Measurements from ENCODE around the gene ARHGAP6.
"Not testable (repeated sequence)": the region's sequence is repeated elsewhere in the genome, so short reads cannot be mapped to it uniquely, and the experiment has no call there.

ARHGAP6 gene

DNA sequence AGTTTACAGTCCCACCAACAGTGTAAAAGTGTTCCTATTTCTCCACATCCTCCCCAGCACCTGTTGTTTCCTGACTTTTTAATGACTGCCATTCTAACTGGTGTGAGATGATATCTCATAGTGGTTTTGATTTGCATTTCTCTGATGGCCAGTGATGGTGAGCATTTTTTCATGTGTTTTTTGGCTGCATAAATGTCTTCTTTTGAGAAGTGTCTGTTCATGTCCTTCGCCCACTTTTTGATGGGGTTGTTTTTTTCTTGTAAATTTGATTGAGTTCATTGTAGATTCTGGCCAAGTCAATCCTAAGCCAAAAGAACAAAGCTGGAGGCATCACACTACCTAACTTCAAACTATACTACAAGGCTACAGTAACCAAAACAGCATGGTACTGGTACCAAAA lies 146.5 kb downstream of the ARHGAP6 start:
- DNase-seq (ENCODE audit: low read depth), result not testable (repeated sequence)

DNA sequence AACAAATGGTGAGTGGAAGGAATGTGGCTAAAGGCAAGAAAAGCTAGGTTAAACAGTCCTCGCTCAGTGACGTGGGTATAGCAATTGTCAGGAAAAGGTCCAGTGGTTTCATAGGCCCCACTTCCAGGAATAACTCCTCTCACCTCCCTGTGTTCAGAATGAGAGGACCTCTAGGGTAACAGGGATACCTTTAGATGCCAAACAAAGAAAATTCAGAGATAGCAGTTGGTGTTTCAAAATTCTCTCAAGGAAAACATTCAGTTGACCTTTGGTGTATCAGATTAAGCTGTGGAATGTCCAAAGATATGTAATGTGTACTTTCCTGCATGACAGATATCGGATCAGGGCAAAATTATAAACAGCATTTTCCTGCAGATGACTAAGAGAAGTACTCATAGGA lies 155.9 kb downstream of the ARHGAP6 start:
- DNase-seq (ENCODE audit: low read depth), result no peak

DNA sequence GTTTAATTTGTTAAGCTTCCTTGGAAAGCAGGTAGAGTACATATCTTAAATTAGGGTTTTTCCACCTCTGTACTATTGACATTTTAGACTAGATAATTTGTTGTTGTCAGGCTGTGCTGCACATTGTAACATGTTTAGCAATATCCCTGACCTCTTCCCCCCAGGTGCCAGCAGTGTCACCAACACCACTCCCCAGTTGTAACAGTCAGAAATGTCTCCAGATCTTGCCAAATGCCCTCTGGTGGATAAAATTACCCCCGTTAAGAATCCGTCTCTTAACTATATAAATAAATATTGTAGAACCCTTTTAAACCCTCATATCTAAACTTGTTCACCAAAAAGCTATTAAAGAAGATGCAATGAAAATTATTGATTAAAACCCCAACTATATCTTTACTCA lies 161.5 kb downstream of the ARHGAP6 start:
- DNase-seq (ENCODE audit: low read depth), result no peak

DNA sequence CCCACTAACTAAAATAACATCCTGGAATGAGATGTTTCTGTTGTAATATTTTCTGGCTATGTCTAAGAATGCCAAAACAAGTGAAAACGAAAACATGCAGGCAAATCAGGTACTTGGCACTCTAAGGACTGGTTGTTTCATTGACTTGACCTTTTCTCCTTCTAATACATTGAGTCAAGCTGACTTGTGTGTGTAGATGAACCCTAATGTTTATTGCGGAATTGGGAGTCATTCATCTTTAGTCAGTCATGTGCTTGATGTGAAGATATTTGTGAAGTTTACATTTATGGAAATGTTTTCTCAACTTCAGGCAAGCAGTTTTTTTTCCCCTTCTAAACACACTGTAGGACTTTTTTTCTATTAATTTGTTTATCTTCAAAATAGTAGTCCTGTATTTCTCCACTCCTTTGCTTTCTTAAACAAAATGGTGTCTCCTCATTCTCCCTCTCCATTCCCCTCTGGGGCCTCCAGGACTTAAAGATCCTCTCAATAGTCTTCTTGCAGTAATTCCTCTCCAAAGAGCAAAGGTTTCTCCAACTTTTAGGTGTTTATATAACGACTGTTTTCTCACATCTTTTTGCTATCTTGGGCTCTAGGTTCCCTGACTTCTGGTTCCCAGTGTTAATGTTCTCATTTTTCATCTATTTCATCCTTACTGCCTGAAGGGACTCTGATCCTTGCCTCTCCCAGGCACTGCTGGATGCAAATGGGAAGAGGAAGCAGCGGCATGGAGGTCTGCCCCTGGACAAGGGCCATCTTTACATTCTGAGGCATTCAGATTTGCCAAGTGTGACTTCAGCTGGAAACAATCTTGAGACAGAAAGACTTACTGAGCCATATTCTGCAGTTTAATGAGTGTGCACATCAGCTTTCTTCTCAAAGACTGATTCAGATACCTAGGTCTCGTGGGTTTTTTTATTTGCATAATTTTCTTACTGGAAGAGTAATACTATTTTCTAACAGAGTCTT lies 166.4 kb downstream of the ARHGAP6 start:
- no peak for DNase-seq (ENCODE audit: low read depth)

DNA sequence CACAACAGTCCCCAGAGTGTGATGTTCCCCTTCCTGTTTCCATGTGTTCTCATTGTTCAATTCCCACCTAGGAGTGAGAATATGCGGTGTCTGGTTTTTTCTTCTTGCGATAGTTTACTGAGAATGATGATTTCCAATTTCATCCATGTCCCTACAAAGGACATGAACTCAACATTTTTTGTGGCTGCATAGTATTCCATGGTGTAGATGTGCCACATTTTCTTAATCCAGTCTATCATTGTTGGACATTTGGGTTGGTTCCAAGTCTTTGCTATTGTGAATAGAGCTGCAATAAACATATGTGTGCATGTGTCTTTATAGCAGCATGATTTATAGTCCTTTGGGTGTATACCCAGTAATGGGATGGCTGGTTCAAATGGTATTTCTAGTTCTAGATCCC lies 174.3 kb downstream of the ARHGAP6 start:
- DNase-seq (ENCODE audit: low read depth), result not testable (repeated sequence)

DNA sequence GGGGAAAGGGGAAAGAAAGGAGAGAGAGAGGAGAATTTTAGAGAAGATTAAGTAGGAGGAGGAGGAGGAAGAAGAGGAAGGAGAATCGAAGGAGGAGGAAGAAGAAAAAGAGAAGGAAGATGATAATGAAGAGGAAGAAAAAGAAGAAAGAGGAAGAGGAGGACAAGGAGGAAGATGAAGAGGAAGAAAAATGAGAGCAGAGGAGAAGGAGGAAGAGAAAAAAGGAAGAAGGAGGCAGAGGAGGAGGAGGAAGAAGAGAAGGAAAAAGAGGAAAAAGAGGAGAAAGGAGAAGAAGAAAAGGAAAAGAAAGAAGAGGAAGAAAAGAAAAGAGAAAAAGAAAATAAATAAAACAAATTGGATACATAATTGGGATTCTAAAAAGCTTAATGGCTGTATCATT lies 181.4 kb downstream of the ARHGAP6 start:
- no peak for DNase-seq (ENCODE audit: low read depth)

DNA sequence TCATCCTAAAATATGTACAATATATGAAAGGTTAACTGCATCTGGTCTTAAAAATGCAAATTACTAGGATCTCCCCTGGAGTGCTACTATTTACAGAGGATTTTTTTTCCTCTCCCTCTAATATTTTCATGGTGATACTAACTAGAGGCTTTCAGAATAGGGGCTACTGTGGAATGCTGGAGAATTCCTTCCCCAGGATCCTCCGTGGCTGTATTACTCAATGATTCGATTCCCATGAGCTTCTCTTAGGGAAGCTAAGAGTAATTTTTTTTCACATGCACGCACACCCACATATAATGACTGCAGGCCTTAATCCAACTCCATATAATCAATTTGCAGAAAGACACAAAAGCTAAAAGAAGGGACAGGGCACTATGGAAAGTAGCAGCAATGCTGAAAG lies 184.7 kb downstream of the ARHGAP6 start:
- no peak for DNase-seq (ENCODE audit: low read depth)

DNA sequence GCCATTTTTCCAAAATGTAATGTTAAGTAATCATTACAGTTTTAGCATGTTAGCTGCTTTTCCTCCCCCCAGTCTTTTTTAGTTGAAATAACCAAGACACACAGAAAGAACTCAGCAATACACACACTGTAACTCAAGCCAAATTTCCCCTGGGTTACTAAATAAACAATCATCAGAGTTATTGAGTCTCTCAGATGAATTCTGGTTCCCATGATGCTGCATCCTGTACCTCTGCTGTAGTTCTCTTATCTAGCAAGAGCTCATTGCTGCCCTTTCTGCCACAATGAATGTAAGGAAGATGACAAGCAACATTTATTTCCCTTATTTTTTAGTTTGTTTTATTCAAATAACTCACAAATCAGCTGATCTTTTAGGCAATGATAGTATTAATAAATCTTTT lies 185.1 kb downstream of the ARHGAP6 start:
- DNase-seq (ENCODE audit: low read depth), result no peak

DNA sequence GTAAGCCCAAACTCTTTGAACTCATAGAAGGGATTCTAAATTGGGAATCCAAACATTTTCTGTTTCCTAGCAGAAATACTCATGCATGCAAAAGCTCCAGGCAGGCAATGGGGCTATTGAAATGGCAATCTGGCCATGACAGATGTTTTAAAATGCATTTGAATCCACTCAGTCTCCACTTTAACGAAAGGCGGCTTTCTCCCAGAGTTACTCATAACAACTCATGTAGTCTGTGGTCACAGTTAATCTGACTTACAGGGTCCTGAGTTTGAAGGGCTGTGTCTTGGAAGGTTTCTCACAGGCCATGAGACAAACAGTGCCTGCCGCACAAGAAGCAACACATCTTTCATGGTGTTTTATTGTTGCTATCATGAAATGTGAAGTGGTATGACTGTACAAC lies 186.8 kb downstream of the ARHGAP6 start:
- DNase-seq (ENCODE audit: low read depth), result no peak

DNA sequence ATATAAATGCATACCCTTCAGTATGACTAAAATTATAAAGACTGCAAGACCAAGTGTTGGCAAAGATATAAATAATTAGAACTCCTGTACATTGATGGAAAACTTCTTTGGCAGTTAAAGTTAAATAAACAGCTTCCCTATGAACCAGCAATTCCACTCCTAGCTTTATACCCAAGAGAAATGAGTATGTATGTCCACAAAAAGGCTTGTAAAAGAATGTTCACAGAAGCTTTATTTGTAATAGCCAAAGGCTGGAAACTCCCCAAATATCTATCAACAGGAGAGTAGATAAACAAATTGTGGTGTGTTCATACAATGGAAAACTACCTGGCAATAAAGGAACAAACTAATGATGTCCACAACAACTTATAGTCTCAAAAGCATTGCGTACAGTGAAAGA lies 187.7 kb downstream of the ARHGAP6 start:
- no peak for DNase-seq (ENCODE audit: low read depth)

DNA sequence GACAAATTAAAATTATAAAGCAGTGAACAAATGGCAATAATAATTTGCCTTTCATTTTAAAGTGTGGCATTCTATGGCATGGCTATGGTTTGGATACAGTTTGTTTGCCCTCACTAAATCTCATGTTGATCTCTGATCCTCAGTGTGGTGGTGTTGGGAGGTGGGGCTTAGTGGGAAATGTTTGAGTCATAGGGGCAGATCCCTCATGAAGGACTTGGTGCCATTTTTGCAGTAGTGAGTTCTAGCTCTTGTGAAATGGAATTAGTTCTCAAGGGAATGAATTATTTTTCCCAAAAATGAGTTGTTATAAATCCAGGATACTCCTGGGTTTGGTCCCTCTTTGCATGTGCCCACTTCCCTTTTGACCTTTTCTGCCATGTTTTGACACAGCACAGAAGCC lies 191.1 kb downstream of the ARHGAP6 start:
- no peak for DNase-seq (ENCODE audit: low read depth)

DNA sequence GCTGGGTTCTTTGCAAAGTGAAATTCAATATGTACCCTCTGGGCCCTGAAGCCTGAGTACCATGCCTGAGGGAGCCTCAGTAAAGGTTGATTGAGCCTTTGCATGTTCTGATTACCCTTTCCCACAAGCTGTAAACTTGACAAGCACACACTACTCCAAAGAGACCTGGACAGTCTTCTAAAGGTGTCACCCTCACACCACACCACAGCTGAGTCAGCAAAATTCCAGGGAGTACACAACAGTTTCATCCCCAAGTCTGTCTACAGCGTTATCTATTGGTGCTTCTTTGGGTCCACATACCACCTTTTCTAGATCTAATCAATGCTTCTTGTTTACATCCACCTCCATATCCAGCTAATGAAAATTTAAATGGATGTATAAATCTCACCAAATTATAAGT lies 191.7 kb downstream of the ARHGAP6 start:
- DNase-seq (ENCODE audit: low read depth), result no peak

DNA sequence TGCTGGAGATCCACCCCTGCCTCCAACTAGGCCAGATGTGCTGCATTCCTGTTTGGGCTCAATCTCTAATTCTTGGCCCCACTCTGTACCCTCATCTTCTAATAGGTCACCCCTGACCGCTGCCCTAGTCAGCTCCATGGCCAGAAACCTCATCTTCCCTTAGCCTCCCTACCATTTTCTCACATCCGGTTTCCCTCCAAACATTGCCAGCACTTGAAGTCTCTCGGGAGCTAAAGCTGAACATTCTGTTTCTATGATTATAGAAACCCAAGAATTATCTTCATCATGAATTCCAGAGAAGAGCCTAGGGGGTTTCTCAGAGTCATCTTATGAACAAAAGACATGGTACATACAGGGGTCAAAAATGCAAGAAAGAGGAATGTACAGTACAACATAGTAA lies 192.8 kb downstream of the ARHGAP6 start:
- no peak for DNase-seq (ENCODE audit: low read depth)

DNA sequence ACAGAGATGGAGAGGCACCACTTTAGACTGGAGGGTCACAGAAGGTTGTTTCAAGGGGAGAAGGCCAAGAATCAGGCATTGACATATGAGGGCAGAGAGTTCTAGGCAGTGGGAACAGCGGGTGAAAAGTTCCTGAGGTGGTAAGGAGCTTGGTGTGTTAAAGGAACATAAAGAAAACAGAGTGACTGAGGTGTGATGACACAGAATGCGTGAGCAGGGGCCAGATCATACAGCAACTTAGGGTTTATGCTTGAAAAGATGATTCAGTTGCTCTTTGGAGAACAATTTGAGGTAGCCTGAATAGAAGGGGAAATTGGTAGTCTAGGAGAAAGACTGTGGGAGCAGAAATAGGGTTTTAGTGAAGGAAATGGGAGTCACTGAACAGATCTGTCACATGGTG lies 193.3 kb downstream of the ARHGAP6 start:
- no peak for DNase-seq (ENCODE audit: low read depth)

DNA sequence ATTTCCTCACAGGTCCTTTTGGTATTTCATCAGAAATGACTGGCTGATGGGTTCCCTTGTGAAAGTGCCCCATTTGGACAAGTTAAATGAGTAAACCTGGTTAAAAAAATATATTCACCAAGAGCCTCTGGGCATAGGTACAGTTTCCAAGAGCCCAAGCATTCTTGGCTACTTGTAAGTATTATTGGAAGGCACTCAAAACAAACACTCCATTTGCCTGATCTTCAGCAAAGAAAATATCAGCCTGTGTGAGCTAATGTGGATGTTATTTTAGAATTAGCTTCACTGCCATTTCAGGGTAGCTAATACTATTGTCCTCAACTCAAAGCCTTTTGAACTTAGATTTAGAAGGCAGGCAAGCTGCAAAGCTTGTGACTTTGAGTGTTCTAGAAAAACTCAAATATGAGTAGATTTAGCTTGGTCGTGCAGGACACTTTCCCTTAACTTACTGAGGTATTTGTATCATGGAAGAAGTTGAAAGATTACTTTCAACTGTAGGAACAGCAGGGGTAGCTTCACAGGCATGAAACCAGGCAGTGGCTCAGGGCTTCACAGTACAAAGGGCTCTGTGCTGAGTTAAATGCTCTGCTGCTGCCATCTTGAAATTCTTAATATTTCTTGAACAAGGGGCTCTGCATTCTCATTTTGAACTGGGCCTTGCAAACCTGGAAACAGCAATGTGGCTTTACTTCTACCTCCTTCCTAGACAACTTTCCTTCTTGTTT lies 195.3 kb downstream of the ARHGAP6 start:
- no peak for DNase-seq (ENCODE audit: low read depth)

DNA sequence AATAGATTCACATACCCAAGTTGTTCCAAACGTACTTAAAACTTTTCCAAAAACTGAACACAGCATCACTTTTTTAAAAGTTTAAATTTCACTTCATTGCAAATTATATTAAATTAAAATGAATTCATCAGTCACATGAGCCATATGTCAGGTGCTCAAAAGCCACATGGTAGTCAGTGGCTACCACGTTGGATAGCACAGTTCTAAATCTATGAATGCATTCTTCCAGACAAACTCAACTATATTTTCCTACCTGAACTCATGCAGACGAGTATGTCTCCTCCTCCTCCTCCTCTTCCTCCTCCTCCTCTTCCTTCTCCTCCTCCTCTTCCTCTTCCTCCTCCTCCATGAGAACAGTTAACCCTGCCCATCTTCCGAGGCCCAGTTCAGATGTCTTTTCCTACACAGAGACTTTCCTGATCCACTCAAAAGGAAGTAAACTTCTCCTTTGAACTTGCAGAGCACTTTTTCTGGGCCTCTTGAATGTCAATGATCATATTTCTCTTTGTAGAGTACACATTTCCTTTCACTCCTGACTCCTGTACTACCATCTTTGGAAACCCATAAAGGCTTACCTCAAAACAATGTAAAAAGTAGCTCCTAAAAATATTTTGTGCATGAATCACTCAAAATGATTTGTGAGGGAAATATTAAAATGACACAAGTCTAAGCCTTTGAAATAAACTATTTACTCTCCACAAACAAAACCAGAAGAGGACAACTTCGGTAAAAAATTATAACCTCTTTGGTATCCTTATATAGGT lies 199.9 kb downstream of the ARHGAP6 start:
- DNase-seq (ENCODE audit: low read depth), result no peak

DNA sequence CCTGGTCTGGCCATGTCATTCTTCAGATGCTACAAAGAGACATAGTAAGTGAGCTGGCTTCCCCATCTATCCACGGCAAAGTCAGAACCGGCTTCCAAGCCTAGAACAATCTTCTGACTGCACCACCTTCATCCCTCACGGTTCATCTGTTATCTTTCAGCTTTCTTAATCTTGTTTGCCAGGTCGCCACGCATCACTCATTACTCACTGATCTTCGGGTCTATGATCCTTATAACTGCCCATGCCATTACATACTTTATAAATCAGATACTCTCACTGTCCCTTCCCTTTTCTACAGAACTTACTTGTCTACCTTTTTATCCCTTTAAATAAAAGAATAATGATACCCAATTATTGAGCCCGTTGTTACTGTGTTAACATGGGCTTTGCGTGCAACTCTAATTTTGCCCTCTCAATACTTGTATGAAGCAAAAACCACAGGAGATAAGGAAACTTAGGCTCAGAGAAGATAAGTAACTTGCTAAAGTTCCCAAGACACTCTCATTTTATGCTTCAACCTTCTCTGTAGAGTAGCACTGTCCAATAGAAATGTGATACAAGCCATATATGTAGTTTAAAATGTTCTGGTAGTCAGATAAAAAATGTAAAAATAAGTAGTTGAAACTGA lies 200.8 kb downstream of the ARHGAP6 start:
- no peak for DNase-seq (ENCODE audit: low read depth)

DNA sequence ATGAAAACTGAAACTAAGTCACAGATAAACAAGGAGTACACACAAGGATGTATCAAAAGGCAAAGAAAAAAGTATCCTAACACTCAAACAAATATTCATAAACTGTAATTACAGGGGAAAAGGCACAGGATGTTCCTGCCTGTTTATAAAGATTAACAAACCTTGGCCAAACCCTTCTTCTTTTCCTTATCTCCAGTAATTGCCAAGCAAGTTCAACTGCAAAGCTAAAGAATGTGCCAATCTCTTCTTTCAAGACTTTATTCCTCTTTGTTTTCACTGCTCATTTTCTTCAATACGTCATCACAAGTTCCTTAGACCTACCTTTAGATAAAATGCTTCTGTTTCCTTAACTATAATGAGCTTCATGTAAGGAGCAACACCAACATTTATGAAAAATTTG lies 201.3 kb downstream of the ARHGAP6 start:
- DNase-seq (ENCODE audit: low read depth), result no peak

DNA sequence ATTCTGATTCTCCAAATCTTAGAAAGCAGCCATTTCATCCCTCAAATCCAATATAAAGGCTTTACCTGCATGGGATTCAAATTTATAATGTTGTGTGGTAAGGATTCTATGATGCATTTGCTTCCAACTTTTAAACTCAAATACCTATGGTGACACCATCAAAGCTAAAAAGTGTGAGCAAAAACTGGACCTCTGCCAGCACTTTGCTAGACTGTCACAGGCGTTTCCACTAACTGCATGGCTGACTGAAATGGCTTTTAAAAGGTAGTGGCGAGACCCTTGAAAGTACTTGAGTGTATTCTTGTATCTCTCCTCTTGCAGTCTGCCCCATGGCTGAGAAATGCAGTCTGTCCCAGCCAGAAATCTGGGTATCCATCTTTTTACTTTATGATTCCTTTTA lies 203.1 kb downstream of the ARHGAP6 start:
- DNase-seq (ENCODE audit: low read depth), result no peak

DNA sequence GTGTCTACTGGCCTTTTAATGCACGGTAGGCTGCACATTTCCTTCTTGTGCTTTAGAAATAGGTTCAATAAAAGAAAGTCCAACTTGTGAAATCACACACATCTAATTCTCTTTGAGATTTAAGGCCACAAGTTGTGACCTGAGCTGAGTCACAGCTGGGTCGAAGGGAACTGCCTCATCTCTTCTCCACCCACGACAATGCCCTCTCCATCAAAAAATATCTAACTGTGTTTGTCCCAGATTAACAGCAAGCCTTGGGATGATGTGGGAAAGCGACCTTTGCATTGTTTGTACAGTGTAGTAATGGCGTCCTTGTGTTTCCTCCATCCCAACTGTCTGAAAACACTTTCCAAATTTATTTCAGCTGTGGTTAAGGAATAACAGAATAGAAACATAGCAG lies 203.6 kb downstream of the ARHGAP6 start:
- no peak for DNase-seq (ENCODE audit: low read depth)

DNA sequence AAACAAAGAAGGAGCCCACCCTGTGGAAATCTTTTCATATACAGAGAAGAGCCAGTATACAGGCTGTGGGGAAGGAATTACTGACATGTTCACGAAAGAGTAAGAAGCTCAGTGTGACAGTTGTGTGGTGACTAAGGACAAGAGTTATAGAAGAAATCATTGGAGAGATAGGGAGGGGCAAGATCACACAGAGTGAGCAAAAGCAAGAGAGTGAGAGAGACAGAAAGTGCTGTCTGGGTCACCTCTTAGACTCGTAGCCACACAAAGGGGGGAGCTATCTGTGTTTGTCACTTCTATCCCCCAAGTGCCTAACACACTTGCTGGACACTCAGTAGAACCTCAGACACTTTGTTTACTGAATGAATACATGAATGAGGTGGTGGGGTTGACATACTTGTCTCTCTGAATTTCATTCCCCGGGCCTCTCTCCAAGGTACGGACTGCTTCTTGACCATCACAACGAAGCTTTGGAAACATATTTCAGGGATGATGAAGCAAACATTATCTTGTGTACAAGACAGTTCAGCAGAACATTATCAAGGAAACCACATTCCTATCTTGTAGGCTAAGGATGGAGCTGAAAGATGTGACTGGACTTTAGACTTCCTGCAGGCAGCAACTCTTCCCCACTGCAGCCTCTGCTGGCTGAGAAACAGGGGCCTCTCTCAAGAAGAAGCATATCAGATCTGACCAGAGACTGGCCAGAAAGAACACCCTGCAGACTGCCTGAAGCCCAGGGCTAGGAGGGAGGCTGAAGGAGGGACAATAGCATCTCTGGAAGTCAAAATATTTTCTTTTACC lies 204.3 kb downstream of the ARHGAP6 start:
- DNase-seq (ENCODE audit: low read depth), result no peak
